Esophagus muscularis mucosa (tissue), 4 donors: ENCODE data around the gene ARSK. TPM values are rescaled to one million over a fixed set of nuclear protein-coding genes. Genes with fewer than 3 reads are reported as not detected.

ENCODE experiments used
- DNase-seq: peaks from one replicate; pipeline ENCODE4 v3.0.0-alpha.2; 2017; ENCODE audit errors: extremely low spot score
- H3K27ac ChIP-seq, 4 donors: fragments of 200-600 bp; sonication (generic); replicated peaks in 1 of 4; 1 replicate in 3 of 4; 2 replicates in 1 of 4; pipeline ENCODE4 v1.5.1; 2016 to 2019; ENCODE audit warnings: mild to moderate bottlenecking in 1 of 4
- H3K27me3 ChIP-seq, 4 donors: fragments of 200-600 bp; sonication (generic); one replicate each; pipeline versions ENCODE4 v1.5.1 to v1.6.0; 2016 to 2019
- H3K36me3 ChIP-seq, 4 donors: fragments of 200-600 bp; sonication (generic); one replicate each; pipeline ENCODE4 v1.5.1; 2016 to 2019
- H3K4me1 ChIP-seq, 4 donors: fragments of 200-600 bp; sonication (generic); one replicate each; pipeline ENCODE4 v1.5.1; 2016 to 2019
- H3K4me3 ChIP-seq, 4 donors: fragments of 200-600 bp; sonication (generic); 1 replicate in 2 of 4; 2 replicates in 2 of 4; pipeline ENCODE4 v1.5.1; 2016 to 2019; ENCODE audit warnings: mild to moderate bottlenecking in 4 of 4, moderate library complexity in 1 of 4
- H3K9me3 ChIP-seq, 4 donors: fragments of 200-600 bp; sonication (generic); 1 replicate in 3 of 4; 2 replicates in 1 of 4; pipeline ENCODE4 v1.5.1; 2016 to 2019
- CTCF ChIP-seq, 3 experiments: fragments of 200-600 bp in 2 of 3; fragments of 450-650 bp in 1 of 3; sonication (generic) in 2 of 3; IDR thresholded peaks; one replicate each; pipeline ENCODE4 v1.5.1; 2017 to 2019; ENCODE audit warnings: antibody characterized with exemption in 3 of 3, mild to moderate bottlenecking in 2 of 3, moderate library complexity in 1 of 3
- EP300 ChIP-seq: sonication (generic); formaldehyde crosslinking; IDR thresholded peaks from one replicate; pipeline ENCODE4 v1.6.1; 2017; ENCODE audit warnings: antibody characterized with exemption
- POLR2A ChIP-seq: fragments of 450-650 bp; IDR thresholded peaks from one replicate; pipeline ENCODE4 v1.6.1; 2017; ENCODE audit warnings: antibody characterized with exemption, moderate library complexity, mild to moderate bottlenecking, low read depth
- POLR2AphosphoS5 ChIP-seq, 2 donors: sonication (generic); formaldehyde crosslinking; IDR thresholded peaks; one replicate each; pipeline ENCODE4 v1.6.1; 2017; ENCODE audit warnings: antibody characterized with exemption in 2 of 2
- WGBS: methylation state at CpG from one replicate; pipeline ENCODE4 v1.1.5; 2018; 5-methylcytosine and 5-hydroxymethylcytosine counted together
- intact Hi-C: fragments of 100-400 bp; cut with DNase I; formaldehyde crosslinking; loops from one replicate; pipeline ENCODE4 v1.15.1; 2023
- total RNA-seq, 4 donors: library from RNA; depleted of rRNA; stranded (reverse); fragments of >200 nt; gene quantifications; one replicate each; pipeline versions ENCODE4 v1.1.0 to v1.2.1, GENCODE V29; 2016

ARSK gene
- total RNA-seq, 4 donors from 2014 or later: 5.0 to 7.3 (median 6.7) TPM

GRCh38 chr5:95646569-95647431, 91.9 kb downstream of the ARSK start, which contains the start of gene RFESD:
Gene RFESD (plus strand): TSS chr5:95646777. CDS start chr5:95652272, 5,495 bp downstream.
- Histone ChIP-seq H3K4me3 (peak within 1 kb of the TSS; percentile 56 to 70 (median 64)), H3K27me3 (no peaks in the 10 kb centered on the region), H3K9me3 (no peaks in the 10 kb centered on the region), H3K4me1 (peaks cover 10 to 20% (median 18%) of the 10 kb centered on the region in 4 donors), H3K36me3 (no peaks in the 10 kb centered on the region), H3K27ac (peak within 1 kb of the TSS; percentile 93 to 97 (median 96))
- TF ChIP-seq POLR2AphosphoS5 (IDR thresholded peaks at IDR 0.05): peak; percentile 99 to 100
- TF ChIP-seq EP300: peak; percentile 99
- TF ChIP-seq POLR2A: peak; percentile 93
- peak in 1 of 3 experiments; percentile 13 for TF ChIP-seq CTCF (IDR thresholded peaks at IDR 0.05)
- whole genome bisulfite sequencing: 4% methylated on average over 53 of the region's 60 CpGs
- intact Hi-C loops: loop anchor here (5.0 to 10.0 kb wide), 2 partner anchors 86 to 688 kb away; partner anchors contain the start of gene RHOBTB3
- peak; percentile 100 for DNase-seq

GRCh38 chr5:95647886-95648860, 93.3 kb downstream of the ARSK start:
- Histone ChIP-seq H3K36me3 (peaks cover 0 to 6% (median 0%) of the 10 kb centered on the region in 4 donors), H3K27ac (peak overlapping the region; percentile 93 to 97 (median 96)), H3K4me3 (peak overlapping the region in 1 of 4 donors; percentile 63), H3K27me3 (no peaks in the 10 kb centered on the region), H3K9me3 (no peaks in the 10 kb centered on the region), H3K4me1 (peaks cover 10 to 20% (median 18%) of the 10 kb centered on the region in 4 donors)
- TF ChIP-seq CTCF (IDR thresholded peaks at IDR 0.05) (no peak), POLR2A (no peak), POLR2AphosphoS5 (IDR thresholded peaks at IDR 0.05) (no peak), EP300 (no peak)
- DNase-seq: no peak
- 86% methylated on average over 12 of the region's 12 CpGs for WGBS
- intact Hi-C loops: loop anchor here (5.0 to 10.0 kb wide), 2 partner anchors 84 to 687 kb away; partner anchors contain the start of gene RHOBTB3

GRCh38 chr5:95649274-95649673, 94.4 kb downstream of the ARSK start:
- intact Hi-C loops: loop anchor here (5.0 to 10.0 kb wide), 2 partner anchors 83 to 686 kb away; partner anchors contain the start of gene RHOBTB3
- Histone ChIP-seq H3K36me3 (peaks cover 0 to 6% (median 0%) of the 10 kb centered on the region in 4 donors), H3K4me1 (peaks cover 10 to 17% (median 16%) of the 10 kb centered on the region in 4 donors), H3K27ac (no peak overlapping the region), H3K9me3 (no peaks in the 10 kb centered on the region), H3K4me3 (no peak overlapping the region), H3K27me3 (no peaks in the 10 kb centered on the region)
- DNase-seq: no peak
- TF ChIP-seq POLR2A (no peak), CTCF (IDR thresholded peaks at IDR 0.05) (no peak), EP300 (no peak), POLR2AphosphoS5 (IDR thresholded peaks at IDR 0.05) (no peak)

- intact Hi-C loops: loop anchor here (5.0 to 10.0 kb wide), 2 partner anchors 82 to 685 kb away; partner anchors contain the start of gene RHOBTB3
- Histone ChIP-seq H3K27ac (no peak overlapping the region), H3K9me3 (no peaks in the 10 kb centered on the region), H3K27me3 (no peaks in the 10 kb centered on the region), H3K4me1 (peaks cover 10 to 13% (median 12%) of the 10 kb centered on the region in 4 donors), H3K36me3 (peaks cover 0 to 6% (median 0%) of the 10 kb centered on the region in 4 donors), H3K4me3 (no peak overlapping the region)
- TF ChIP-seq CTCF (IDR thresholded peaks at IDR 0.05) (no peak), POLR2A (no peak), EP300 (no peak)
- no peak for DNase-seq
Measured at GRCh38 chr5:95649842-95650620, 95.1 kb downstream of the ARSK start.
